Measurements from ENCODE around the gene THSD7B.

THSD7B gene

GRCh38 chr2:137165968-137166367, 400.6 kb downstream of the THSD7B start:
- no peak for DNase-seq

- DNase-seq, result no peak
Measured at GRCh38 chr2:137167651-137168050, 402.3 kb downstream of the THSD7B start.

- DNase-seq, result no peak
Measured at GRCh38 chr2:137168552-137168951, 403.2 kb downstream of the THSD7B start.

DNA sequence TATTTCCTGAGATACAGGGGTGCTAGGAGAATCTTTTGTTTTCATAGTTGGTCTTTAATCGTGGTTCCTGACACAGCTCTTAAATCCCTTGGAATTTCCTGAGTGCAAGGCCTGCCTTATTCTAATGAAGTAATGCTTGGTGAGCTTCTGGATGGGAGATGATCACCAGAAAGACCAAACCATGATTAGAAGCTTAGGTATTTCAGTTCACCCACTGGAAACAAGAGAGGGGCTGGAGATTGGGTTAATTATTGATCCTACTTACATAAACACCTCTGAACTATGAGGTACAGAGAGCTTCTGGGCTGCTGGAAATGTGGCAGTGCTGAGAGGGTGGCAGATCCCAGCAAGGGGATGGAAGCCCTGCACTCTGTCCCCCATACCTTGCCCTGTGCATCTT, 406.8 kb downstream of the THSD7B start:
- no peak for DNase-seq

DNA sequence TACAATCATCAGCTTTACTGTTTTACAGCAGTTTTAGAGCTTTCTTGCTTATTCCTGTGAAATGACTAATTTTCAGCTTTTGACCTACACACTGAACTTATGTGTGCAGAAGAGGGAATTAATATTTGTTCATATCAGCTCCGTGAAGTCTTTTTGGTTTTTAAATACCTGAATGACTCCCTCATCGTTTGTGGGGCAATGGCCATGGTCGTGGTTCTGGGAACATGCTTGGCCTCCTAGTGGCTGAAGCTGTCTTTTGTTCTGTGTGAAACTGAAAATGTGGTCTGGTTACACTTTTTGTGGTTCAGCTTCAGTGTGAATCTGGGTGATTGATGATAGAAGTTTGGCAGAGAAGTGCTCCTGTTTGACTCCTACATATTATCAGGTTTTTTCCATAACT, 408.1 kb downstream of the THSD7B start:
- DNase-seq, result no peak

- no peak for DNase-seq
Measured at GRCh38 chr2:137175246-137175645, 409.9 kb downstream of the THSD7B start.

DNA sequence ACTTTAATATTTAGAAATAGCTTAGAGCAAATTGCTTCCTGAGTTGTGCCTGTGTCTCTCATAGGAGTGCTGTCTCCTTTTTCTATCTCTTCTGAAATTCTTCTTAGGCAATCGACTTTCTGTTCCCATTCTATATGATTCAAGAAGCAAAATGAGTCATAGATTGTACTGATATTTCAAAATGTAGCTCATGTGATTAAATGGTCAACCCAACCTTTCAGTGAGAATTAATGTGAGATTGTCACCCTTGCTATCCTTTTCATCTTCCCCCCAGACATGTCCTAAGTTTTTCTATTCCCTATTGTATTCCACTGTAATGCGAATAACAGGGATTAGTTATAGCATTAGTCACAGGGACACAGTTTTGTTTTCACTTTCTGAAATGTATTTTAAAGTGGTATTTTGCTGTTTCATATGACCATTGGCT, 413.6 kb downstream of the THSD7B start:
- no peak for DNase-seq

DNA sequence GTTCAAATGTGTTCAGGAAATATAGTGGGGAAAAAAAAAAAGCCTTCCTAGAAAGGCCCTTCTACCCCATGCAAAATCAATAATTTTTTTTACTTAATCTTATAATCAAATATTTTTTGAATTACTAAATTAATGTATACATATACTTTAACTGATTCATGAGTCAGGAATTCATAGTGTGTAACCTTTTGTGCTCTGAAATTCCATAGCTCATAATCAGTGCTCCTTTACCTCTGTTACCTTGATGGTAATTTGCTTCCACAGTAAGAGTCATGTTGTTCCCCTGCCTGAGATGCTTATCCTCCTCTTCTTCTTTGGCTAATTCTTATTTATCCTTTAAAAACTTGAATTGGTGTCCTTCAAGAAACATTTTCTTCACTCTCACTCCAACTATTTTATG, 414.2 kb downstream of the THSD7B start:
- no peak for DNase-seq

DNA sequence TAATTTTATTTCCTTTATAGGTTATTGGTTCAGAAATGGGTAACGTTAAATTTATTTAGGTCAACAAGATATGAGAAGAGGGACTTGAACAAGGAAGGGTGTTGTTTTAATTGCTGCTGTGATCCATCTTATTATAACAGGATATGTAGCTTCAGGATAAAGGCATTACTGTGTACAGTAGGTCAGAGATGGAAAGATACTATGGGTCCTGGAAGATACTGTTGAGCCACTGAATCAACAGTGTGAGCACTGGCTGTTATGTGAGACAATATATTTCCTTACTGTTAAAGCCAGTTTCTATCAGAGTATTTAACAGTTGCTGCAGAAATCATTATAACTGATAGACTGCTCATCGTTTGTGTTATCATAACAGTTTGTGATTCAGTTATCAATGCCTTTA, 414.7 kb downstream of the THSD7B start:
- DNase-seq, result no peak

- DNase-seq, result no peak
Measured at GRCh38 chr2:137181370-137181769, 416.0 kb downstream of the THSD7B start.

- no peak for DNase-seq
Measured at GRCh38 chr2:137182071-137182470, 416.7 kb downstream of the THSD7B start.

- no peak for DNase-seq
Measured at GRCh38 chr2:137183206-137183898, 418.0 kb downstream of the THSD7B start.

DNA sequence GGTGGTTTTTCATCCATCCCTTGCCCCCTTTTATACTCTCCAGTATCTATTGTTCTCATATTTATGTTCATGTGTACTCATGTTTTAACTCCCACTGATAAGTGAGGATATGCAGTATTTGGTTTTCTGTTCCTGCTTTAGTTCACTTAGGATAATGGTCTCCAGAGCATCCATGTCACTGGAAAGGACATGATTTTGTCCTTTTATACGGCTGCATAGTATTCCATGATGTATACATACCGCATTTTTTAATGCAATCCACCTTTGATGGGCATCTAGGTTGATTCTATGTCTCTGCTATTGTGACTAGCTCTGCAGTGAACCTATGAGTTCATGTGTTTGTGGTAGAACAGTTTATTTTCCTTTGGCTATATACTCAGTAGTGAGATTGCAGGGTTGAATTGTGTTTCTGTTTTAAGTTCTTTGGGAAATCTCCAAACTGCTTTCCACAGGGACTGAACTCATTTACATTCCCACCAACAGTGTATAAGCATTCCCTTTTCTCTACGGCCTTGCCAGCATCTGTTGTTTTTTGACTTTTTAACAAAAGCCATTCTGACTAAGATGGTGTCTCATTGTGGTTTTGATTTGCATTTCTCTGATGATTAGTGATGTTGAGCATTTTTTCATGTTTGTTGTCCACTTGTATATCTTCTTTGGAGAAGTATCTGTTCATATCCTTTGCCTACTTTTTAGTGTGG, 420.2 kb downstream of the THSD7B start:
- no peak for DNase-seq

GRCh38 chr2:137187216-137187615, 421.9 kb downstream of the THSD7B start:
- no peak for DNase-seq

- DNase-seq, result no peak
Measured at GRCh38 chr2:137190411-137191195, 425.3 kb downstream of the THSD7B start.

DNA sequence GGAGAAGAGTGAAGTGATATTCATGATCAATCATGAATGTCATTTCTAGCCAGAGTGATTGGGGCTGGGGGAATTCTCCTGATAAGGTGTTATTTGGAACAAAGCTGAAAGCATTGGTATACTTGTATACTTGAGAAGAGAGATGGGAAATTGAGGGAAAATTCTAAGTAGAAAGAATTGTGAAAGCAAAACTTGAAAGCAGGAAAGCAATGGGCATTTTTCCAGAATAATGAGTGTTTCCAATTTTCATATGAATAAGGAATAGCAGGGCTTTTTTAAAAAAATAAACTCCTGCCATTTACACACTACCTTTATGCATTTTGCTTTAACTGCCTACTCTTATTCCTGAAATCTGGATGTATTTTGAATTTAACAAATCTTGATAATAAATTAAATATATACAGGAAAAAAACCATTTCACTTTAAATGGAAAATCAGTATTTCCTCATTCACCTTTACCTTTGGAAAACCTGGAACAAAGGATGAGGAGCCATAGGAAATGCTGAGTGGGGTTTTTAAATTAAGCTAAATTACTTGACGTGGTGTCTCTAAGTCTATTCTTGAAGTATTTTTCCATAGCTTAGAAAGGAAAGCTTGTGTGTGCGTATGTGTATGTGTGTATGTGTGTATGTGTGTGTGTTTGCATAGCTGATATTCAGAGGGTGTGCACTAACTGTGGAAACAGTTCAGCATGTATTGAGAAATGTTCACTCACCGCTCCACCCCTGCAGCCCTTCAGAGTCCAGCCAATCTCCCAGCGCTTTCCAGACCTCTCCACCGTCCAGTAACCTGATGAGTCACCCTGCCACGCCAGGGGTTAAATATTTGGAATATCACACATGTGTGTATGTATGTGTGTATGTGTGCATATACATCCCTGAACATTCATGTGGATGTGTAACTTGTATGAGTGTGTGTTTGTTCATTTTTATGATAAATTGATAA, 427.3 kb downstream of the THSD7B start:
- DNase-seq, result no peak

- DNase-seq, result no peak
Measured at GRCh38 chr2:137193401-137193800, 428.1 kb downstream of the THSD7B start.

DNA sequence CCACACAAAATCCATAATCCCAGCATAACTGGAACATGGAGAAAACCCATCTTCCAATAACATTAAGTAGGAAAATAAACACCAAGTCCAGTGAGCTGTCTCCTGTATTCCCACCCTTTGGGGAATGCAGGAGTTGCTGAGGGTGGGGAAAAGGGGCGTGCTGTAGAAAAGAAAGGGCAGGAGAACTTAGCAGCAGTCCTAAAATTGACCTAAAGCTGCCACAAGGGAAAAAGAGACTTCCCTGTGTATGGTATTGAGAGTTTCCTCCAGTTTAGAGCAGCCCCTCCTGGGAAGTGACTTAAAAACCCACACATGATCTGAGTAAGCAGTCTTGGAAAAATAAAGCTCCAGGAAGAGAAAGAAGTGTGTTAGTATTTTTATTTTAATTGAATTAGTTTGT, 428.8 kb downstream of the THSD7B start:
- DNase-seq, result no peak

- DNase-seq, result no peak
Measured at GRCh38 chr2:137199751-137200150, 434.4 kb downstream of the THSD7B start.

DNA sequence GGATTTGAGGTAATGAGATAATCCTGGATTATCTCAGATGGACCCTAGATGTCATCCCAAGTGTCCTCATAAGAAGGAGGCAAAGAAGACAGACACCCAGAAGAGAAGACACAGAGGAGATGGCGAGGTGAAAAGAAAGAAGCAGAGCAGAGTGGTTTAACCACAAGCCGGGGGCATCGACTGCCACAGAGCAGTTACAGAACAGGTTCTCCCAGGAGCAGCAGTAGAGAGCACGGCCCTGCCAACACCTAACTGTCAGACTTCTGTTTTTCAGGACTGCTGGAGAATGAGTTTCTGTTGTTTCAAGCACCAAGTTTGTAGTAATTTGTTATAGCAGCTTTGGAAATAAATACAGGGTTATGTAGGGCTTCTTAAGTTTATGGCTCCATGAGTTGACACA, 437.0 kb downstream of the THSD7B start:
- DNase-seq, result no peak

DNA sequence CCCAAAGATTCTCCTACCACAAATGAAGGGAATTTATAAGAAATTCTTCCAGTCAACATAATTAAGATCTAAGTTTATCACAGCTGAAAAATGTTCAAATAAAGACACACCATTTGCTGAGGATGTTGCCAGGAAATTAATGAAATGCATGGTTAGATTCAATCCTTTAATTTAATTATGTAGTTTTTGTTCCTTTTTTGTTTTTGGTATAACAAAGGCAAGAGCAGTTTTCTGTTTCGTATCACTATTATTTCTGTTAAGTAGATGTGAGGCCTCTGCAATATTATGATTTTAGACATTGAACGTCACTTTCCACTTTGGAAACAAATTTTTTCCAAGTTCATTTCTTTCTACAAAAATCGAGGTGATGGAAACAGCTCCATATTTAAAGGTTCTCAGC, 440.0 kb downstream of the THSD7B start:
- no peak for DNase-seq

GRCh38 chr2:137206069-137206468, 440.7 kb downstream of the THSD7B start:
- no peak for DNase-seq

DNA sequence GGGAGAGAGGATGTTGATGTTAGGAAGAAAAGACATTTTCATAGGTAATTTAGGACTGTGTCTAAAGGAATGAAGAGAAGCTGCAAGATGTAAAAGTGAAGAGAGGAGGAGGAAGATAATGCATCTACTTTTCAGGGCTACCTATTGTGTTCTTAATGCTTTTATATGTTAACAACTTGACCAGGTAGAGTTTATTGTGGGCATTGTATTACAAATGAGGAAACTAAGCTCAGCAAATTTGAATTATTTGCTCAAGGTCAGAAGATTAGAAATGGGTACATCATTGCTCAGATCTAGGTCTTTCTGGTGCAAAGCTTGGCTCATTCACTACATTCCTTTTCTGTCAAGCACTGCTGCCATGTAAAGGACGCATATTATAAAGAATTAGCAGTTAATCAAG, 441.7 kb downstream of the THSD7B start:
- DNase-seq, result no peak
